ENCODE measurements around the gene ADPRM.

GRCh38 chr17:10738521-10739258 lies 41.3 kb downstream of the ADPRM start:
- TF ChIP-seq CTCF (IDR thresholded peaks at IDR 0.05) (no peak), ZFX (IDR thresholded peaks at IDR 0.05; ENCODE audit: borderline replicate concordance) (no peak)
